Articular chondrocyte of knee joint (primary cell): ENCODE results near the gene DZIP1L. TPM values are rescaled to one million over a fixed set of nuclear protein-coding genes. Genes with fewer than 3 reads are reported as not detected.

Source experiments
- total RNA-seq: library from RNA; depleted of rRNA; stranded (reverse); fragments of >200 nt; gene quantifications from 2 replicates; pipeline ENCODE4 v1.2.3, GENCODE V29; 2012

Gene DZIP1L
- 32.0 and 32.9 TPM in 2 replicates for total RNA-seq

GRCh38 chr3:138114988-138115971 is at the start of gene DZIP1L:
Gene DZIP1L (minus strand): TSS chr3:138115608. CDS start chr3:138103971, 11,637 bp downstream.

GRCh38 chr3:138132239-138132638 is 16.8 kb upstream of the DZIP1L start, which contains the start of gene A4GNT:
Gene A4GNT (minus strand): TSS chr3:138132390. CDS start chr3:138131256, 1,134 bp downstream.

Other genes with a start within 250 kb of the DZIP1L start
- under 0.01 TPM in 1 of 2 replicates, not detected in the other for gene CLDN18, start 105.4 kb downstream of the DZIP1L start, total RNA-seq
- not detected in 2 replicates for gene A4GNT, start 16.8 kb upstream of the DZIP1L start, total RNA-seq
- gene DBR1, start 59.3 kb upstream of the DZIP1L start, total RNA-seq = 15.8 and 17.9 TPM in 2 replicates
- 45.9 and 55.7 TPM in 2 replicates for gene ARMC8, start 71.7 kb upstream of the DZIP1L start, total RNA-seq
- not detected in 2 replicates for gene NME9, start 214.2 kb upstream of the DZIP1L start, total RNA-seq
- gene MRAS, start 233.0 kb upstream of the DZIP1L start, total RNA-seq = 37.0 and 48.0 TPM in 2 replicates